GM18951 (cell line): Measurements from ENCODE around the gene SIAE.

Experiments
- POLR2A ChIP-seq: IDR thresholded peaks from 4 replicates; pipeline ENCODE4 v1.6.1; 2011; ENCODE audit warnings: mild to moderate bottlenecking; ENCODE audit not compliant: insufficient read length, insufficient read depth; ENCODE audit errors: extremely low read depth
- in situ Hi-C: fragments of 300-500 bp; cut with MboI; formaldehyde crosslinking; loops from one replicate; pipeline ENCODE4 v1.12.0; 2022; ENCODE audit warnings: low sequenced_read_pairs, mixed read lengths, inconsistent platforms; ENCODE audit not compliant: unreplicated experiment

The SIAE gene

DNA sequence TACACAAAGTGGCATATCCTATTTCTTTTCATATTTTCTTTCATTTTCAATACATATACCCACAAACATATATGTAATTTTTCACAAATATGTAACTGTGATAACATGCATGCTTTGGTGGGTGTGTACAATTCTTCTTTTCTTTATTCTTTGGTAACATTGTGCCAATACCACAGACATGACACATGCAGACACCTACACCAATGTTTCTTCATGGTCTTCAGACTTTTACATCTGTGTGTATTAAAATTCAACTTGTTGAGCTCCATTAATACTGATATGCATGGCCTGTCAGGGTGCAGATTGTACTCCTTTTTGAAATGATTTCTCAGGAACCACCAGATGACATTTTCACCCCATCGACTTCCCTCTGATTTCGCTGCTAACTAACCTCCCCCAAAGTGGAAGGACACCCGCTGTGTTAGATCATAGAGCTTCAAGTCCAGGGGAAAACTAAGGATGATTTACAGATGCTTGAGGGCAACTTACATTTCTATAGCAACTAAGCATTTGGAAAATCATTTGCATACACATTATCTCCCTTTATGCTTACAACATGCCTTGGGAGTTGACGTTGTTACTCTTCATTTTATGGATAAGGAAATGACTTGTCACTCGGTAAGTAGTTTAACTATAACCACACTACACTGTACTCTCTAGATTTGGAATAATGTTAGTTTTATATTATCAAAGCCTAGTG lies 72.8 kb downstream of the SIAE start:
- TF ChIP-seq POLR2A: no peak
- in situ Hi-C loops: no loop called here

GRCh38 chr11:124597626-124598025 lies 75.9 kb downstream of the SIAE start:
- TF ChIP-seq POLR2A: no peak
- in situ Hi-C loops: no loop called here

- in situ Hi-C loops: no loop called here
- TF ChIP-seq POLR2A: no peak
Measured at GRCh38 chr11:124595302-124595701, 78.2 kb downstream of the SIAE start.

GRCh38 chr11:124592627-124593026 lies 80.9 kb downstream of the SIAE start:
- in situ Hi-C loops: no loop called here
- no peak for TF ChIP-seq POLR2A

DNA sequence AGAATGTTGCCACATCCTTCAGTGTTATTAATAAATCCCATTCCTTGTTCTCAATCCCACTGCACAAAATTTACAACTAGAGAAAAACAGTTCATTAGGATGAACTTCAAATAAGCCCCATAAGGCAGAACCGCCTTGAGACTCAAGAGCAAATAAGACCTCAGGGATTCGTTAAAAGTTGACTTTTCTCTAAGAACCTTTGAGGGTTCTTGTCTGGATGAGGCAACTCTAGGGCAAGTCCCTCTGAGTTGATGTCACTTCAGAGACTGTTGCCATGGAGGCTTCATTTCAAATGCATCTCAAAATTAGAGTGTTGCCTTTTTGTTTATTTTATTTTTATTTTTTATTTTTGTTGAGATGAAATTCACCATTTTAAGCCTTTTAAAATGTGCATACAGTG lies 82.1 kb downstream of the SIAE start:
- in situ Hi-C loops: no loop called here
- no peak for TF ChIP-seq POLR2A

DNA sequence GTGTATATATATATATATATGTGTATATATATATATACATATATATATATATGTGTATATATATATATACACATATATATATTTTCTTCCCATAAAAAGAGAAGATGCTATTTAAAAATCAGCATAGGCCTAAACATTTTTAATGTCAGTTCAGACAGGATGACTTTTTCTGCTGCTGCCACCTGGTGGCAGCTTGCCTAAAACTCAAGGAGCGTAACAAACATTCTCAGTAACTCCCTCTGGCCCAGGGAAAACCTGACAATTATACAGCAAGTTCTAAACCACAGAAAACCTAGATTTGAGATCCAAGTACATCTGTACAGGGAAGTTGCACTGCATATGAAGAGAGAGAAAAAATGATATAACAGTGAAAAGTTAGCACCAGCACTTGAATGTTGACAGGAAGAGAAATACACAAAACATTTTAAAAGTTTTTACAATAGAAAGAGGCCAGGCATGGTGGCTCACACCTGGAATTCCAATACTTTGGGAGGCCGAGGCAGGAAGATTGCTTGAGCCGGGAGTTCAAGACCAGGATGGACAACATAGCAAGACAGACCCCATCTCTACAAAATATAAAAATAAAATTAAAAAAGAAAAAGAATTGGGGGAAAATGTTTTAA lies 87.2 kb downstream of the SIAE start:
- no peak for TF ChIP-seq POLR2A
- in situ Hi-C loops: no loop called here

- in situ Hi-C loops: no loop called here
- TF ChIP-seq POLR2A: no peak
Measured at GRCh38 chr11:124584681-124585372, 88.7 kb downstream of the SIAE start.

- TF ChIP-seq POLR2A: no peak
- in situ Hi-C loops: no loop called here
Measured at GRCh38 chr11:124583781-124584180, 89.8 kb downstream of the SIAE start.
